LHCN-M2 (cell line): Measurements from ENCODE around the gene NLRP14. TPM values are rescaled to one million over a fixed set of nuclear protein-coding genes. Genes with fewer than 3 reads are reported as not detected.

Experiments used
- DNase-seq: peaks from one replicate; pipeline ENCODE4 v3.0.0-alpha.2; 2012; ENCODE audit warnings: low read depth
- polyA plus RNA-seq: library from polyadenylated mRNA; unstranded; fragments of >200 nt; gene quantifications from one replicate; pipeline ENCODE4 v1.2.1, GENCODE V29; 2012; ENCODE audit warnings: missing spikeins
- total RNA-seq: library from RNA; depleted of rRNA; stranded (reverse); fragments of >200 nt; gene quantifications from 2 replicates; pipeline ENCODE4 v1.2.3, GENCODE V29; 2014; rRNA removed

The NLRP14 gene, protein sequence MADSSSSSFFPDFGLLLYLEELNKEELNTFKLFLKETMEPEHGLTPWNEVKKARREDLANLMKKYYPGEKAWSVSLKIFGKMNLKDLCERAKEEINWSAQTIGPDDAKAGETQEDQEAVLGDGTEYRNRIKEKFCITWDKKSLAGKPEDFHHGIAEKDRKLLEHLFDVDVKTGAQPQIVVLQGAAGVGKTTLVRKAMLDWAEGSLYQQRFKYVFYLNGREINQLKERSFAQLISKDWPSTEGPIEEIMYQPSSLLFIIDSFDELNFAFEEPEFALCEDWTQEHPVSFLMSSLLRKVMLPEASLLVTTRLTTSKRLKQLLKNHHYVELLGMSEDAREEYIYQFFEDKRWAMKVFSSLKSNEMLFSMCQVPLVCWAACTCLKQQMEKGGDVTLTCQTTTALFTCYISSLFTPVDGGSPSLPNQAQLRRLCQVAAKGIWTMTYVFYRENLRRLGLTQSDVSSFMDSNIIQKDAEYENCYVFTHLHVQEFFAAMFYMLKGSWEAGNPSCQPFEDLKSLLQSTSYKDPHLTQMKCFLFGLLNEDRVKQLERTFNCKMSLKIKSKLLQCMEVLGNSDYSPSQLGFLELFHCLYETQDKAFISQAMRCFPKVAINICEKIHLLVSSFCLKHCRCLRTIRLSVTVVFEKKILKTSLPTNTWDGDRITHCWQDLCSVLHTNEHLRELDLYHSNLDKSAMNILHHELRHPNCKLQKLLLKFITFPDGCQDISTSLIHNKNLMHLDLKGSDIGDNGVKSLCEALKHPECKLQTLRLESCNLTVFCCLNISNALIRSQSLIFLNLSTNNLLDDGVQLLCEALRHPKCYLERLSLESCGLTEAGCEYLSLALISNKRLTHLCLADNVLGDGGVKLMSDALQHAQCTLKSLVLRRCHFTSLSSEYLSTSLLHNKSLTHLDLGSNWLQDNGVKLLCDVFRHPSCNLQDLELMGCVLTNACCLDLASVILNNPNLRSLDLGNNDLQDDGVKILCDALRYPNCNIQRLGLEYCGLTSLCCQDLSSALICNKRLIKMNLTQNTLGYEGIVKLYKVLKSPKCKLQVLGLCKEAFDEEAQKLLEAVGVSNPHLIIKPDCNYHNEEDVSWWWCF
- not detected in 2 replicates for total RNA-seq
- not detected for polyA plus RNA-seq

DNA sequence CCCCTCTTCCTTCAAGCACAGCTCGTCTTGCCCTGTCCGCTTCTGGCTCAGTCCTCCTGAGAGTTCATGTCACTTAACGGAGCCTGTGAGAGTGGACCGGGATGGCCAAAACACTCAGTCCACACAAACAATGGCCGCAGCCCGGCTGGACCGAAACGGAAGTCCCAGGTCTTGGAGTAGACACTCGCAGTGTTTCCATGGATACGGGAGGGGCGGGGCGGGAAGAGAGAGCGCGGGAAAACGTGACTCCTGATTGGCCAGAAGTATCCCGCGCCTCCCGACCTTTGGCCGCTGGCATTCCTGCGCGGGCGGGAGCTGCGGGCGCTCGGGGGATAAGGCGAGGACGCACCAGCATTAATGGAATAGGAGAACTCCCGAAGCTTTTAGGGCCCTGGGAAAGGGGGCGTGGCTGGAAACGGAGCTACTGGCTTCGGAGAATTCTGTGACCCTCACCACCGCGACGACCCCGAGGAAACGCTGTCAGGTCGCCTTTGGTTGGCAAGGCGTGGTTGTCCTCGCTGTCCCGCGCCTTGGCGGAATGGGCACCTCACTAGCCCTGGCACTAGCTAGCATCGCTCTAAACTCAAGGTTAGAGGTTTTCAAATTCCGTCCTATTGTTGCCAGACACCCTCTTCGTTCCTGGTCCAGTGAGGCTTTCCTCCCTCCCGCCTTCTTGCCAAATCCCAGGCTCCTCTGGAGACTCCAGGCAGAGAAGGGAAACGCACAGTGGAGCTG is at the start of gene NLRP14, which contains the start of gene ZNF214:
NLRP14 (plus strand) TSS at position 297 of the 735 bp plus-strand sequence. CDS start 18,108 bp downstream, outside the sequence.
ZNF214 (minus strand) TSS at position 164 of the 735 bp plus-strand sequence. CDS start 17,511 bp downstream, outside the sequence.
- peak; percentile 90 for DNase-seq

GRCh38 chr11:6979365-6979764 is 40.9 kb upstream of the NLRP14 start:
- peak; percentile 12 for DNase-seq

DNA sequence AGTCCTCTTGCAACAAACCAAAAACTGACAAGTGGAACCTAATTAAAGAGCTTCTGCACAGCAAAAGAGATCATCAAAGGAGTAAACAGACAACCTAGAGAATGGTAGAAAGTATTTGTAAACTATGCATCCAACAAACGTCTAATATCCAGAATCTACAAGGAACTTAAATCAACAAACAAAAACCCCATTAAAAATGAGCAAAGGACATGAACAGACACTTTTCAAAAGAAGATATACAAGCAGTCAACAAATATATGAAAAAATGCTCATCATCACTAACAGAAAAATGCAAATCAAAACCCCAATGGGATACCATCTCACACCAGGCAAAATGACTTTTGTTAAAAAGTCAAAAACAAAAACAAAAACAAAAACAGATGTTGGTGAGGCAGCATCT is 33.8 kb upstream of the NLRP14 start:
- no peak for DNase-seq

- DNase-seq, result peak; percentile 12
These were observed 31.8 kb upstream of the NLRP14 start for GRCh38 chr11:6988506-6988905.

- no peak for DNase-seq
These were observed 29.1 kb upstream of the NLRP14 start for GRCh38 chr11:6991227-6991626.

DNA sequence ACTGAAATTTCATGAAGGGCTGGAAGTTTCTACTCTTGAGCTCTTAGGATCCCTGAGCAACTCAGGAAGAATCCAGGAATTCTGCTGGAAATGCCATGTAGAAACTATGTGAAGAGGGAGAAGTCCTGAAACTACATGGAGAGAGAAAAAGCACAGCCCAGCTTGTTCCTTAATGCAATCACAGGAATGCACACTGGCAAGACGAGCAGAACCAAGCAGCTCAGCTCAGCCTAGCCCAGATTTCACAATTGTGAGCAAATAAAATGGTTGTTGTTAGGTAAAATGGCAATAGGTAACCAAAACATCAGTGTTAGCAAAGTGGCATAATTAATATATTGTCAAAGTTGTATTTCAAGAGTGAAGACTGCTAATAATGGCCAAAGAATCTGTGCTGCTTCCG is 28.3 kb upstream of the NLRP14 start:
- DNase-seq, result no peak

DNA sequence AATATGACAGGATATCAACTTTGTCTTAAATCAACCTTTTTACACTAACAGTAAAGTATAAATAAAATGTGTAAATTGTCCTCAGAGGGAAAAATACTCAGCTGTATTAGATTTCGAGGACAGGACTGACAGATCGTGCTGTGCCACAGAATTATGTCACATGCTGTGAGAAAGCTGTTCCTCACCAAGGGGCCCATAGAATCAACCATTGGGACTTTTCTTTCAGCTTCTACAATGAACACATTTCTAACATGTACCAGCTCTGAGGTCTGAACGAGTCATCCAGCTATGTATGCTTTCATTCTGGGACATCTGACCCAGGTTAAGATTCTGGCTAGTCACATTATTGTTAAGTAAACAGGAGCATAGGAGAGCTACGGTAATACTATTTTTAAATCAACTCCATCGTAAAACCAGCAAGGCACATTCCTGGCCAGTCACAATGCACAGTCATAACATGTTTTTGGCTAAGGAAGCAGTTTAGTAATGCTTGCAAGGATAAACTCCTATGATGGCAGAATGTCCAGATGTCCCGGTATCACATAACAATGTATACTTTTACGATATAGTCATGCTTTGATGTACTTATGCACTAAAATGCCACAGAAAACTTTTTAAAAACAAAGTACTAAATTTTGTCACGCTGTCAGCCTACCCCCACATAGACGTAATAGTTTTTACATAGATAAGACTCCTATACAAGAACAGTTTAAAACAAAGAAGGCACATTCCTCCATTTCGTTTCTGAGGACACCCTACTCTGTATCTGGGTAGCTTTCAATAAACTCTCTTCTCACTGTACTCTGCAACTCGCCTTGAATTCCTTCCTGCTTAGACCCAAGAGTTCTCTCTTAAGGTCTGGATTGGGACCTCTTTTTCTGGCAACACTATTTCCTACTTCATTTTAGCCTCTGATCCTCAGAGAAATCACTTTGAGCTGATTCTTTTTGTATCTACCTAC is 27.5 kb upstream of the NLRP14 start:
- peak; percentile 61 for DNase-seq

DNA sequence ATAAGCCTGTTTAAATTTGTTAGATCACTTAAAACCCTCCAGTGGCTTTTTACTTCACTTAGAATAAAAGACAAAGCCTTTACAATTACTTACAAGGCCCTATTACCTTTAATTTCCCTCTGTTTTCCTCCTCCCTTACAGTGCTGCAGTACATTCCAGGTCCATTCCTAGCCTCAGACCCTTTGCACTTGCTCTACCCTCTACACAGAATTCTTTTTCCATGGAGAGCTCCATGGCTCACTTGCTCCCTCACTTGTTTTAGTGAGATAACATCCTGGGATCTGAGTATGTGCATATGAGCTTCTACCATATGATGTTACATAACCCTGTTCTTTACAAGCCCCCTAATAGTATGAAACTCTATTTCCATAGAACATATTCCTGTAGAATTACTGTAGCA is 24.6 kb upstream of the NLRP14 start:
- DNase-seq, result no peak

DNA sequence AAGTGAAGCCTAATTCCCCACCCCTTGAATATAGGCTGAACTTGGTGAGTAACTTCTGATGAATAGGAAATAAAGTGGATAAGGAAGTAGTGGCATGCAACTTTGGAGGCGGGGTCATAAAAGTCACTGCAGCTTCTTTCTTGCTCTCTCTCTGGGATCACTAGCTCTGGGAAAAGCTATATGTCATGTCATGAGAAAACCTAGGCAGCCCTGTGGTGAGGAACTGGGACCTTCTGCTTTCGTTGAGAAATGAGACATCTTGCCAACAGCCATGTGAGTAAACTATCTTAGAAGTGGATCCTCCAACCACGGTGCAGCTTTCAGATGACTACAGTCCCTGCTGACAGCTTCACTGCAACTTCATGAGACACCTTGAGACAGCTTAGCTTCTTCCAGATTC is 15.8 kb upstream of the NLRP14 start:
- peak; percentile 49 for DNase-seq

GRCh38 chr11:7014118-7014517 is 6.2 kb upstream of the NLRP14 start:
- DNase-seq, result no peak

DNA sequence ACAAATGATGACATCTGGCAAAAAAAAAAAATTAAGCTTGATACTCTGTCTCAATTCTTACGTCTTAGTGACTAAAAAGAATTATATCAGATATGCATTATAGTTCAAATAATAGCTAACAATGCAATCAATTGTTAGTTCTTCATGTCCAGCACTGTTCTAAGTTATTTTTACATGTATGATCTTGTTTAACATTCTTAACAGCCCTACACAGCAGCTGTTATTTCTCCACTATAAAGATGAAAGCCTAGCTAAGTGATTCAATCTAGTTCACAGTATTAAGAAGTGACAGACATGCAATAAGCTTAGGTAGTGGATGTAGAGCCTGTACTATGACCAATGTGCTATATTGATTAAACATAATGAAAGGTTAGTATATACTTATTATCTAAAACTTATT is 4.3 kb upstream of the NLRP14 start:
- DNase-seq, result no peak

GRCh38 chr11:7019500-7020182 is 638 bp upstream of the NLRP14 start:
- DNase-seq, result no peak

DNA sequence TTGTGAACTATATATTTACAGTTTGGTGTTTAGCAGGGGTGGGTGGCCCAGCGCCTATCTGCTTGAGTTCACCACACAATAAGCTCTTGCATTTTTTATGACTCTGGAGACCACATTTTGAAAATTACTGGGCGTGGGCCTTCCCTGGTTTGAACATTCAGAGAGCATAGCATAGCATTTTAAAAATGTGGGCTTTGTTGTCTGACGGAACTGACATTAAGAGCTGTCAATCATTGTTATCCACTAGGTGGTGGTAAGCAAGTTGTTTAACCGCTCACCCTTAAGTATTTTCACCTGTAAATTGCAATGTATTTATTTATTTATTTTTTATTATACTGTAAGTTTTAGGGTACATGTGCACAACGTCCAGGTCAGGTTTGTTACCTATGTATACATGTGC is 1.0 kb downstream of the NLRP14 start:
- no peak for DNase-seq

DNA sequence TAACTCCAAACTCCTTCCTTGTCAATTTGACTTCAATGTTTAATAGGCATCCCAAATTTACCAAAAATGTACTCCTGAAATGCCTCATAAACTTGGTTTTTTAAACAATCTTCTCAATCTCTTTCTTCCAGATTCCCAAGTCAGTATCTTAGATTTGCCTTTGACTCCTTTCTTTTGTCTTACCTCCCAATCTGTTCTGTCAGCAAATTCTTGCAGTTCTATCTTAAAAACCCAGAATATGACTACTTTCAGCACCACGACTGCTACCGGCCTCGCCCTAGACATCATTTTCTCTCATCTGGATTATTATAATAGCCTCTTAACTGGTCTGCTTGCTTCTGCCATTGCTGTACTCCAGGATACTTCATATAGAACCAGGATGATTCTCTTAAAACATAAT is 7.9 kb downstream of the NLRP14 start:
- no peak for DNase-seq

GRCh38 chr11:7030836-7031235 is 10.6 kb downstream of the NLRP14 start:
- DNase-seq, result no peak

DNA sequence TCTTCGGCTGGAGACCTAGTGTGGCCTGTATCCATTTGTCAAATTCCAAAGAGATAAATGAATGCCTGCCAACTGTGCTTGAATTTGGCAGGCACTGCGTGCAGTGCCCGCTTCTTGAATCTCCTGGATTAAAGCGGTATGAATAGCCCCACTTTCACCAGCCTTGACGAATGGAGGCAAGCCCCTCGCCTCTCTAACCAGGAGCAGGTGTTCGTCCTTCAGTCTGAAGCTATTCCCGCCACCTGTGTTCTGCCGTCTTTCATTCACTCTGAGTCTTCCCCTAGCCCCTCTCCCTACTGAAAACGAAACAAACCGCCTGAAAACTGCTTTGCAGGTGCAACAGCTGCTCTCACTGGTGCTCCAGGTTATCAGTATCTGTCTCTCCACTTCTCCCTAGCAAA is 11.2 kb downstream of the NLRP14 start:
- DNase-seq, result no peak

GRCh38 chr11:7032692-7033091 is 12.4 kb downstream of the NLRP14 start:
- DNase-seq, result no peak

DNA sequence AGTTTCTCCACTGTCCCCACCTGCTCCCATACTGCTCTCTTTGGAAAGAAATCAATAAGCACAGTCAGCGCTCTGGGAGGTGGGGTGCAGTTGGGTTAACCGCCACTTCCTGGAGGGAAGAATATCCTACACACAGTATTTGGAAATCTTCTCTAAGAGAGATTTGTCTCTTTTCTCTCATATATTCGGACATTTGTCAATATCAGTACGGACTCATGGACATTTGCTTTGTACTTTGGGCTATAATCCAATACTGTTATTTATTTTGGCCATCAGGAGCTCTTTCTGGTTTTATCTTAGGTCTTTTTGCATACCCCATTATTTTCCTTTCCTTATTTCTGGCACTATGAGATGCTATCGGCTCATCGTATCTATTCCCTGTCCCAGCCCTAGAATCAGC is 13.7 kb downstream of the NLRP14 start:
- DNase-seq, result no peak

GRCh38 chr11:7046474-7047175 is 26.3 kb downstream of the NLRP14 start:
- DNase-seq, result peak; percentile 9
